Thyroid gland (tissue), 4 donors: ENCODE data around the gene SEMA4G.

Experiments
- POLR2A ChIP-seq, 2 donors: fragments of 450-650 bp; IDR thresholded peaks; one replicate each; pipeline ENCODE4 v1.6.1; 2017; ENCODE audit warnings: antibody characterized with exemption in 2 of 2, mild to moderate bottlenecking in 2 of 2, moderate library complexity in 1 of 2
- TF ChIP-seq, protein P1 (sequence below), 6 experiments: fragments of 200-600 bp in 3 of 6; fragments of 450-650 bp in 3 of 6; sonication (generic) in 3 of 6; IDR thresholded peaks; one replicate each; pipeline ENCODE4 v1.5.1; 2016 to 2019; ENCODE audit warnings: antibody characterized with exemption in 6 of 6, mild to moderate bottlenecking in 2 of 6, inconsistent platforms in 1 of 6, moderate library complexity in 1 of 6

DNA sequence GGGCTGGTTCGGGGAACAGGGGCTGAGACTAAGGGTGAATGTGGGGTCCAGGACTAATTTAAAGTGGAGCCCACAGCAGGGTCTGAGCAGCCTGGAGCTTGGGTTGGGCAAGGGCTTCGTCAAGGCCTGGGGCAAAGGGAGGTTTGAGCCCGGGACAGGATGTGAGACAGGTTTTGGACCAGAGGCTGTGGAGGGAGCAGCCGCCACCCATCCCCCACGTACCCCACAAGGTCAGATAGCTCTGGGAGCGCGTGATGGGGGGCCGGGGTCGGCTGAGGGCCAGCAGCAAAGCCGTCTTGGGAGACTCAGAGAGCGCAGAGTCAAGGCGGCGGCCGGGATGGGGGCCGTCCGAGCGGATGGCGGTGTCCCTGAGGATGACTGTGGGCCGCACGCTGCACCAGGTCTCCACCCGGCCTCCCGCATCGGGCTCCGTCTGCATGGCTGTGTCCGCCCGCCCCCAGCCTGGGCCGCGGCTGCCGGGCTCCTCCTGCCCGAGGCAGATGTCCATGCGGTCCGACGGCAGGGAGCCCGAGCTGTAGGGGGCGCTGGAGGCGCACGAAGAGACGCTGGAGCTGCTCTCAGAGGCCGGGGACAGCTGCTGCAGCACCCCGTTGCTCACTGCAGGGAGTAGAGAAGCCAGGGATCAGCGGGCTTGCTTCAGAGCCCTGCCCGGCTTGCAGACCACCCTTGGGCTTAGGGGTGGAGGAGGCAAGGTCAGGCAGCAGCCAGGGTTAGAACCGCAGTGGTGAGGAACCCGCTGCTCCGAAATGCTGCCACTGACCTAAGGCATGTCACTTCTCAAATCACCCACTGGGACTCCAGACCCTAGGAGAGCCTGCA, 49.5 kb downstream of the SEMA4G start:
- TF ChIP-seq, protein P1, sequence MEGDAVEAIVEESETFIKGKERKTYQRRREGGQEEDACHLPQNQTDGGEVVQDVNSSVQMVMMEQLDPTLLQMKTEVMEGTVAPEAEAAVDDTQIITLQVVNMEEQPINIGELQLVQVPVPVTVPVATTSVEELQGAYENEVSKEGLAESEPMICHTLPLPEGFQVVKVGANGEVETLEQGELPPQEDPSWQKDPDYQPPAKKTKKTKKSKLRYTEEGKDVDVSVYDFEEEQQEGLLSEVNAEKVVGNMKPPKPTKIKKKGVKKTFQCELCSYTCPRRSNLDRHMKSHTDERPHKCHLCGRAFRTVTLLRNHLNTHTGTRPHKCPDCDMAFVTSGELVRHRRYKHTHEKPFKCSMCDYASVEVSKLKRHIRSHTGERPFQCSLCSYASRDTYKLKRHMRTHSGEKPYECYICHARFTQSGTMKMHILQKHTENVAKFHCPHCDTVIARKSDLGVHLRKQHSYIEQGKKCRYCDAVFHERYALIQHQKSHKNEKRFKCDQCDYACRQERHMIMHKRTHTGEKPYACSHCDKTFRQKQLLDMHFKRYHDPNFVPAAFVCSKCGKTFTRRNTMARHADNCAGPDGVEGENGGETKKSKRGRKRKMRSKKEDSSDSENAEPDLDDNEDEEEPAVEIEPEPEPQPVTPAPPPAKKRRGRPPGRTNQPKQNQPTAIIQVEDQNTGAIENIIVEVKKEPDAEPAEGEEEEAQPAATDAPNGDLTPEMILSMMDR (IDR thresholded peaks at IDR 0.05) = peak in 5 of 6 experiments; percentile 14 to 71 (median 53)
- TF ChIP-seq POLR2A (IDR thresholded peaks at IDR 0.05) = no peak
